ENCODE data around the gene POLR1G. TPM values are rescaled to one million over a fixed set of nuclear protein-coding genes. Genes with fewer than 3 reads are reported as not detected.

The POLR1G gene
- total RNA-seq, 2 experiments from 2014 or later = 10.8 to 16.3 TPM

DNA sequence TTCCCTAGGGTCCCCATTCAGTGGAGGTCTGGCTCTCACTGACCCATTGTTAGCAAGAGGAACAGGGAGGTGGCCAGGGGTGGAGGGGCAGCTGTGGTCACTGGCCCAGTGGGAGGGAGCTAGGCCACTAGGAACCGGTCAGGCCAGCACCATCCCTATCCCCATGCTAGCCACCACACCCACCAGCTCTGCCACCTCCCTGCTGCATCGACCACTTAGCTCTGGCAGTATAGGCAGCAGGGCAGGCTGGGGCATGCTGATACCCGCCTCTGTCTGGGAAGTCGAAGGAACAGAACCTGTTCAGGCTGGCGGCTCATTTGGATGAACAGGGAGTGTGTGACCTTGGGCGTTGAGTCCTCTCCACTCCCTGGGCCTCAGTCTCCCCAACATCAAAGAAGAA, 6.3 kb upstream of the POLR1G start:
- no peak overlapping the region for H2AFZ ChIP-seq (ENCODE audit: low read length)
- POLR2A ChIA-PET = no interaction called here
- no peaks in the 10 kb centered on the region for H3K36me3 ChIP-seq (ENCODE audit: insufficient read depth, low read length)
- no peak overlapping the region for H3K4me3 ChIP-seq (ENCODE audit: low read depth, low read length, poor library complexity, severe bottlenecking)
- no TSS peak for BruUV-seq (replicated peaks)
- no peaks in the 10 kb centered on the region for H3K9me3 ChIP-seq (ENCODE audit: low read length)
- no peaks in the 10 kb centered on the region for H3K9me2 ChIP-seq (ENCODE audit: insufficient read depth, low read length)
- DNase-seq (ENCODE audit: low spot score) = no peak
- no peaks in the 10 kb centered on the region for H3K79me2 ChIP-seq (ENCODE audit: insufficient read depth, low read depth, low read length)
- H3K4me1 ChIP-seq (ENCODE audit: insufficient read depth, low read length, poor library complexity, severe bottlenecking) = peaks cover 21% of the 10 kb centered on the region
- intact Hi-C loops (cut with micrococcal nuclease; ENCODE audit: unreplicated experiment) = no loop called here
- no peak overlapping the region for H3K27ac ChIP-seq (ENCODE audit: low read depth, low read length, poor library complexity, severe bottlenecking)
- CTCF ChIA-PET (ENCODE audit: unreplicated experiment) = no interaction called here
- no peak overlapping the region for H3K4me2 ChIP-seq (ENCODE audit: low read length)
- no peak for TF ChIP-seq EZH2phosphoT487 (IDR thresholded peaks at IDR 0.05; ENCODE audit: borderline replicate concordance, low read depth, low read length)
- no peak for TF ChIP-seq CTCF (conservative IDR thresholded peaks at IDR 0.05; ENCODE audit: low read length)
- H4K20me1 ChIP-seq (ENCODE audit: insufficient read depth, low read length) = no peaks in the 10 kb centered on the region

DNA sequence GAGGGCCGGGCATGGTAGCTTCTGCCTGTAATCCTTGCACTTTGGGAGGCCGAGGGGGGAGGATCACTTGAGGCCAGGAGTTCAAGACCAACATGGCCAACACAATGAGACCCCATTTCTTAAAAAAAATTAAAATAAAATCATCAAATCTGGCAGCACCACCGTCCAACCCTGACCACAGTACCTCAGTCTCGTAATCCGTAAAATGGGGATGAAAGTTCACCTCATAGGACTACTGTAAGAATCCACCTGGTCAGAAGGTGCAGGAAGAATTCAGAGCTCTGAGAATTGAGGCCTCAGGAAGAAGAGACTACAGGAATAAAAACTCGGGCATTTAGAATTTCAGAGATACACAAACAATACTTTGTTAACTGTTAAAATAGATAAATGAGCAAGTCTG, 4.6 kb upstream of the POLR1G start:
- no peak overlapping the region for H3K4me3 ChIP-seq (ENCODE audit: low read depth, low read length, poor library complexity, severe bottlenecking)
- POLR2A ChIA-PET = no interaction called here
- H3K9me2 ChIP-seq (ENCODE audit: insufficient read depth, low read length) = no peaks in the 10 kb centered on the region
- no peak overlapping the region for H3K27ac ChIP-seq (ENCODE audit: low read depth, low read length, poor library complexity, severe bottlenecking)
- DNase-seq (ENCODE audit: low spot score) = no peak
- H3K36me3 ChIP-seq (ENCODE audit: insufficient read depth, low read length) = no peaks in the 10 kb centered on the region
- H4K20me1 ChIP-seq (ENCODE audit: insufficient read depth, low read length) = no peaks in the 10 kb centered on the region
- no peaks in the 10 kb centered on the region for H3K9me3 ChIP-seq (ENCODE audit: low read length)
- intact Hi-C loops (cut with micrococcal nuclease; ENCODE audit: unreplicated experiment) = no loop called here
- no TSS peak for BruUV-seq (replicated peaks)
- TF ChIP-seq CTCF (conservative IDR thresholded peaks at IDR 0.05; ENCODE audit: low read length) = no peak
- TF ChIP-seq EZH2phosphoT487 (IDR thresholded peaks at IDR 0.05; ENCODE audit: borderline replicate concordance, low read depth, low read length) = no peak
- peaks cover 22% of the 10 kb centered on the region for H3K4me1 ChIP-seq (ENCODE audit: insufficient read depth, low read length, poor library complexity, severe bottlenecking)
- H2AFZ ChIP-seq (ENCODE audit: low read length) = no peak overlapping the region
- H3K79me2 ChIP-seq (ENCODE audit: insufficient read depth, low read depth, low read length) = peaks cover 2% of the 10 kb centered on the region; the same call in 1 of the 2 replicates
- CTCF ChIA-PET (ENCODE audit: unreplicated experiment) = no interaction called here
- no peak overlapping the region for H3K4me2 ChIP-seq (ENCODE audit: low read length)

DNA sequence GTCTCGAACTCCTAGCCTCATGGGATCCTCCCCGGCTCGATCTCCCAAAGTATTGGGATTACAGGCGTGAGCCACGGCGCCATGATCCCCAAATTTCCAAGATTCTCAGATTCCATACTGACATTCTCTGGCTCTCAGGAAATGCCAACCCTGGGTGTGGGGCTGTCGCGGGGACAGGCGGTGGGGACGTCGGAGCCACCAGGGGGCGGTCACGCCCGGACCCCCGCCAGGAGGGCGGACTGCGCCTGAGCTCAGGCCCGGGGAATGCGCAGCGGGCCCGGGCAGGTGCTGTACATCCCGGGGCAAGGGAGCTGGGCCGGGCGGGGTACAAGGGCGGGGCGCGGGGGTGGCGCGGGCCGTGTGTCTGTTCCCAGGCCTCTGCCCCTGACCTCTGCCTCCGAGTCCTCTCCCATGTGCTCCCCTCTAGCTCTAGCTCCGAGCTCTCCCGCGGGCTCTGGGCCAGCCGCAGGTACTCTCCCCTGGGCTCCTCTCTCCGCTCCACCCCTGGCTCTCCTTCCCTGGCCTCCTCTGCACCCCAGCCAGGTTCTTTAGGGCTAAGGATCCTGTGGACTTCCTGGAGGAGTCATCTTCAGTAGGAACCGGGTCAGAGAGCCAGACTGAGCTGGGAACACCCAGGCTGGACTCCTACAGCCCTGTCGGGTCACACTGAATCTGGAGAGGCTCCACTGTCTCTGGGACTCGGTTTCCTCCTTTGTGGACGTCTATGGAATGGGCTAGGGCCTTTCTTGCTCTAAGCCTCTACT, 4.0 kb upstream of the POLR1G start:
- H3K36me3 ChIP-seq (ENCODE audit: insufficient read depth, low read length) = no peaks in the 10 kb centered on the region
- peaks cover 22% of the 10 kb centered on the region for H3K4me1 ChIP-seq (ENCODE audit: insufficient read depth, low read length, poor library complexity, severe bottlenecking)
- no peak overlapping the region for H3K27ac ChIP-seq (ENCODE audit: low read depth, low read length, poor library complexity, severe bottlenecking)
- peaks cover 8% of the 10 kb centered on the region for H3K79me2 ChIP-seq (ENCODE audit: insufficient read depth, low read depth, low read length)
- intact Hi-C loops (cut with micrococcal nuclease; ENCODE audit: unreplicated experiment) = no loop called here
- H3K4me2 ChIP-seq (ENCODE audit: low read length) = no peak overlapping the region
- CTCF ChIA-PET (ENCODE audit: unreplicated experiment) = no interaction called here
- BruUV-seq (replicated peaks) = no TSS peak
- H4K20me1 ChIP-seq (ENCODE audit: insufficient read depth, low read length) = no peaks in the 10 kb centered on the region
- H3K9me3 ChIP-seq (ENCODE audit: low read length) = no peaks in the 10 kb centered on the region
- H2AFZ ChIP-seq (ENCODE audit: low read length) = no peak overlapping the region
- TF ChIP-seq CTCF (conservative IDR thresholded peaks at IDR 0.05; ENCODE audit: low read length) (peak; percentile 69), EZH2phosphoT487 (IDR thresholded peaks at IDR 0.05; ENCODE audit: borderline replicate concordance, low read depth, low read length) (no peak)
- H3K9me2 ChIP-seq (ENCODE audit: insufficient read depth, low read length) = no peaks in the 10 kb centered on the region
- no peak overlapping the region for H3K4me3 ChIP-seq (ENCODE audit: low read depth, low read length, poor library complexity, severe bottlenecking)
- POLR2A ChIA-PET = no interaction called here
- no peak for DNase-seq (ENCODE audit: low spot score)

Measured in OCI-LY7 (cell line).